Heart right ventricle (tissue), 16 donors: ENCODE data around the gene IKZF2. TPM values are rescaled to one million over a fixed set of nuclear protein-coding genes. Genes with fewer than 3 reads are reported as not detected.

Source experiments
- ATAC-seq, 8 donors: fragments of 200-7000 bp; cut with Tn5 transposase; one replicate each; pipeline ENCODE4 v1.9.1; 2020; ENCODE audit warnings: mild to moderate bottlenecking in 8 of 8, moderate library complexity in 8 of 8, moderate number of reproducible peaks in 1 of 8
- DNase-seq, 2 donors: peaks; one replicate each; pipeline ENCODE4 v3.0.0-alpha.2; 2020
- H3K27ac ChIP-seq, 10 donors: fragments of 200-600 bp; sonication (generic) in 2 of 10; one replicate each; pipeline versions ENCODE4 v1.5.0 to v1.8.0; 2020 to 2022; ENCODE audit warnings: mild to moderate bottlenecking in 3 of 10
- H3K27me3 ChIP-seq, 7 donors: fragments of 200-600 bp; one replicate each; pipeline ENCODE4 v1.8.0; 2021 to 2022; ENCODE audit warnings: mild to moderate bottlenecking in 2 of 7
- H3K36me3 ChIP-seq, 9 donors: fragments of 200-600 bp; sonication (generic) in 1 of 9; one replicate each; pipeline versions ENCODE4 v1.5.0 to v1.8.0; 2020 to 2022; ENCODE audit warnings: mild to moderate bottlenecking in 2 of 9
- H3K4me1 ChIP-seq, 9 donors: fragments of 200-600 bp; sonication (generic) in 1 of 9; one replicate each; pipeline versions ENCODE4 v1.5.0 to v1.8.0; 2020 to 2022; ENCODE audit warnings: mild to moderate bottlenecking in 4 of 9
- H3K4me3 ChIP-seq, 10 donors: fragments of 200-600 bp; sonication (generic) in 2 of 10; one replicate each; pipeline versions ENCODE4 v1.5.0 to v1.8.0; 2020 to 2022; ENCODE audit warnings: mild to moderate bottlenecking in 7 of 10, moderate library complexity in 2 of 10
- H3K9me3 ChIP-seq, 11 donors: fragments of 200-600 bp in 10 of 11; sonication (generic) in 2 of 11; one replicate each; pipeline versions ENCODE4 v1.5.0 to v1.8.0; 2013 to 2022; ENCODE audit warnings: mild to moderate bottlenecking in 2 of 11, control low read depth in 1 of 11, moderate library complexity in 1 of 11
- CTCF ChIP-seq, 9 donors: fragments of 200-600 bp; sonication (generic) in 2 of 9; IDR thresholded peaks; one replicate each; pipeline versions ENCODE4 v1.5.0 to v1.8.0; 2021 to 2022; ENCODE audit warnings: antibody characterized with exemption in 9 of 9, mild to moderate bottlenecking in 5 of 9, moderate library complexity in 1 of 9
- WGBS, 2 donors: extraction: QIAGEN DNeasy Blood & Tissue Kit; methylation state at CpG; one replicate each; pipeline ENCODE4 v1.1.7; 2013; ENCODE audit warnings: inconsistent platforms in 1 of 2; 5-methylcytosine and 5-hydroxymethylcytosine counted together
- intact Hi-C, 10 donors: fragments of 100-400 bp; cut with DNase I; formaldehyde crosslinking; loops; one replicate each; pipeline versions ENCODE4 v1.11.1 to v1.14.2; 2022
- polyA plus RNA-seq, 2 donors: library from polyadenylated mRNA; stranded (reverse); fragments of 200-250 nt; gene quantifications; one replicate each; pipeline ENCODE4 v1.2.3, GENCODE V29; 2013
- total RNA-seq, 10 donors: library from RNA; stranded (reverse); fragmentation: NEBNext Ultra II Directional in 3 of 10; extraction: Animal tissue kit (Norgen Biotek cat#: 25700) in 3 of 10; gene quantifications; one replicate each; pipeline versions ENCODE4 v1.2.1 to v1.2.4, GENCODE V29; 2021 to 2023
- donor health status: Arrhythmogenic right ventricular cardiomyopathy.
- donor health status: ischemic (EF 13 %, LVEDD 7.1; RV severe dilation, severe dysfunction).
- donor health status: healthy with polysubstance abuse.
- donor health status: DM: no; HTN: yes; CAD: no.
- donor health status: DM: no; HTN: no; CAD: no.
- donor health status: ischemic (EF 25% LVEDD 6.9; RV normal size, moderate dysfunction).
- donor health status: ischemic (EF 25% LVEDD 5.7; RV mildly dilated, moderate dysfunction).
- donor health status: healthy.
- donor health status: DM: yes; HTN: yes; CAD: no.
- donor health status: Ischemic cardiomyopathy.
- donor health status: ischemic (EF 35%, LVEDD 5.7; RV mildly dilated, moderate dysfunction).
- donor health status: nonischemic (EF 11% LVEDD 7.7; RV severe dilation, severe dysfunction).
- donor health status: DM: yes; HTN: yes; CAD: no.
- donor health status: PGD.
- donor health status: ischemic (EF 29% LVEDD 5.4; RV normal size, mild dysfunction).
- donor health status: nonischemic (EF 23%, LVEDD 6.1; RV moderate dilation, normal function).

The IKZF2 gene
- total and polyA plus RNA-seq, 12 donors: 0.36 to 8.1 (median 5.9) TPM

GRCh38 chr2:213177679-213178078, 26.3 kb upstream of the IKZF2 start:
- DNase-seq (no peak), ATAC-seq (no peak)
- intact Hi-C loops: no loop called here
- H3K9me3 ChIP-seq: no peaks in the 10 kb centered on the region
- no peaks in the 10 kb centered on the region for H3K36me3 ChIP-seq
- H3K4me1 ChIP-seq: no peaks in the 10 kb centered on the region
- 84 to 90% methylated on average over 1 of the region's 1 CpG for WGBS, 2 donors
- no peak overlapping the region for H3K27ac ChIP-seq
- H3K27me3 ChIP-seq: no peaks in the 10 kb centered on the region
- no peak overlapping the region for H3K4me3 ChIP-seq
- TF ChIP-seq CTCF (IDR thresholded peaks at IDR 0.05): no peak

- no peaks in the 10 kb centered on the region for H3K36me3 ChIP-seq
- H3K27me3 ChIP-seq: no peaks in the 10 kb centered on the region
- ATAC-seq (no peak), DNase-seq (no peak)
- H3K4me3 ChIP-seq: no peak overlapping the region
- H3K27ac ChIP-seq: no peak overlapping the region
- WGBS, 2 donors: 83 to 87% methylated on average over 1 of the region's 1 CpG
- no peaks in the 10 kb centered on the region for H3K9me3 ChIP-seq
- H3K4me1 ChIP-seq: no peaks in the 10 kb centered on the region
- intact Hi-C loops: no loop called here
- TF ChIP-seq CTCF (IDR thresholded peaks at IDR 0.05): no peak
Measured at GRCh38 chr2:213175673-213176247, 24.3 kb upstream of the IKZF2 start.

GRCh38 chr2:213172641-213173040, 21.2 kb upstream of the IKZF2 start:
- WGBS, 2 donors: 30 to 36% methylated on average over 1 of the region's 1 CpG
- DNase-seq (no peak), ATAC-seq (no peak)
- Histone ChIP-seq H3K27me3 (no peaks in the 10 kb centered on the region), H3K9me3 (no peaks in the 10 kb centered on the region), H3K4me1 (no peaks in the 10 kb centered on the region), H3K36me3 (no peaks in the 10 kb centered on the region), H3K4me3 (no peak overlapping the region), H3K27ac (no peak overlapping the region)
- no peak for TF ChIP-seq CTCF (IDR thresholded peaks at IDR 0.05)
- intact Hi-C loops: no loop called here

- TF ChIP-seq CTCF (IDR thresholded peaks at IDR 0.05): no peak
- Histone ChIP-seq H3K4me3 (no peak overlapping the region), H3K27ac (no peak overlapping the region), H3K4me1 (no peaks in the 10 kb centered on the region), H3K36me3 (no peaks in the 10 kb centered on the region), H3K27me3 (no peaks in the 10 kb centered on the region), H3K9me3 (no peaks in the 10 kb centered on the region)
- intact Hi-C loops: no loop called here
- DNase-seq (no peak), ATAC-seq (no peak)
- WGBS, 2 donors: 82 to 90% methylated on average over 4 of the region's 4 CpGs
Measured at GRCh38 chr2:213171147-213171546, 19.7 kb upstream of the IKZF2 start.
